ENCODE data around the gene SENP5.
"Not testable (repeated sequence)": the region's sequence is repeated elsewhere in the genome, so short reads cannot be mapped to it uniquely, and the experiment has no call there.

DNA sequence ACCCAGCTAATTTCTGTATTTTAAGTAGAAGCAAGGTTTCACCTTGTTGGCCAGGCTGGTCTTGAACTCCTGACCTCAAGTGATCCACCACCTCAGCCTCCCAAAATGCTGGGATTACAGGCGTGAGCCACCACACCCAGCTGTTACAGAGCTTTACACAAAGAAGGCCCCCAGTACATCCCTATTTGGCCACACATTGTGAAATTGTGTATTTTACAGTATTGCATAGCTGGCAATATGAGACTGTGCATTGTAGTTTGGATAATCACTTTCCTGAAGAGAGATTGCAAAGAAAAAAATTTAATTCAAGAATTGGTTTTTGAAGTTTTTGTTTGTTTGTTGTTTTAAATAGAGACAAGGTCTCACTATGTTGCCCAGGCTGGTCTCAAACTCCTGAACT, 31.1 kb upstream of the SENP5 start:
- TF ChIP-seq, protein P1, sequence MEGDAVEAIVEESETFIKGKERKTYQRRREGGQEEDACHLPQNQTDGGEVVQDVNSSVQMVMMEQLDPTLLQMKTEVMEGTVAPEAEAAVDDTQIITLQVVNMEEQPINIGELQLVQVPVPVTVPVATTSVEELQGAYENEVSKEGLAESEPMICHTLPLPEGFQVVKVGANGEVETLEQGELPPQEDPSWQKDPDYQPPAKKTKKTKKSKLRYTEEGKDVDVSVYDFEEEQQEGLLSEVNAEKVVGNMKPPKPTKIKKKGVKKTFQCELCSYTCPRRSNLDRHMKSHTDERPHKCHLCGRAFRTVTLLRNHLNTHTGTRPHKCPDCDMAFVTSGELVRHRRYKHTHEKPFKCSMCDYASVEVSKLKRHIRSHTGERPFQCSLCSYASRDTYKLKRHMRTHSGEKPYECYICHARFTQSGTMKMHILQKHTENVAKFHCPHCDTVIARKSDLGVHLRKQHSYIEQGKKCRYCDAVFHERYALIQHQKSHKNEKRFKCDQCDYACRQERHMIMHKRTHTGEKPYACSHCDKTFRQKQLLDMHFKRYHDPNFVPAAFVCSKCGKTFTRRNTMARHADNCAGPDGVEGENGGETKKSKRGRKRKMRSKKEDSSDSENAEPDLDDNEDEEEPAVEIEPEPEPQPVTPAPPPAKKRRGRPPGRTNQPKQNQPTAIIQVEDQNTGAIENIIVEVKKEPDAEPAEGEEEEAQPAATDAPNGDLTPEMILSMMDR (conservative IDR thresholded peaks at IDR 0.05) = not testable (repeated sequence)
- TF ChIP-seq EZH2 (IDR thresholded peaks at IDR 0.05; ENCODE audit: low read depth) = not testable (repeated sequence)
